Natural killer cell (primary cell): ENCODE results near the gene PRDM16. TPM values are rescaled to one million over a fixed set of nuclear protein-coding genes. Genes with fewer than 3 reads are reported as not detected.

ENCODE experiments used
- ATAC-seq, 3 donors: fragments of 150-1000 bp in 2 of 3; fragments of 200-7000 bp in 1 of 3; cut with Tn5 transposase; 1 replicate in 1 of 3; 2 replicates in 2 of 3; pipeline ENCODE4 v1.10.0; 2021; ENCODE audit warnings: mild to moderate bottlenecking in 2 of 3, moderate library complexity in 2 of 3
- DNase-seq, 2 donors: peaks; one replicate each; pipeline versions ENCODE4 v3.0.0 to v3.0.0-alpha.2; 2013 to 2021; ENCODE audit warnings: mixed read lengths in 1 of 2
- H3K27ac ChIP-seq: one replicate; pipeline ENCODE4 v1.5.1; 2013; ENCODE audit warnings: mild to moderate bottlenecking, low read length
- H3K27me3 ChIP-seq: one replicate; pipeline ENCODE4 v1.6.1; 2013; ENCODE audit warnings: low read length; ENCODE audit not compliant: control insufficient read depth, insufficient read depth
- H3K36me3 ChIP-seq: one replicate; pipeline ENCODE4 v1.6.1; 2013; ENCODE audit warnings: low read length; ENCODE audit not compliant: control insufficient read depth, insufficient read depth
- H3K4me1 ChIP-seq: one replicate; pipeline ENCODE4 v1.6.1; 2013; ENCODE audit warnings: low read length; ENCODE audit not compliant: control insufficient read depth, insufficient read depth
- H3K4me3 ChIP-seq: one replicate; pipeline ENCODE4 v1.5.1; 2013; ENCODE audit warnings: low read length
- H3K9me3 ChIP-seq: one replicate; pipeline ENCODE4 v1.6.1; 2013; ENCODE audit warnings: low read length; ENCODE audit not compliant: control insufficient read depth, insufficient read depth
- H3K27ac Mint-ChIP-seq, 2 donors: one replicate each; pipeline ENCODE4 v1.8.0; 2022; ENCODE audit warnings: mild to moderate bottlenecking in 2 of 2, mixed read lengths in 2 of 2, moderate library complexity in 1 of 2
- H3K27me3 Mint-ChIP-seq, 2 donors: one replicate each; pipeline ENCODE4 v1.8.0; 2022; ENCODE audit warnings: low read depth in 2 of 2, mixed read lengths in 2 of 2
- H3K36me3 Mint-ChIP-seq: one replicate; pipeline ENCODE4 v1.8.0; 2022; ENCODE audit warnings: mixed read lengths
- H3K4me1 Mint-ChIP-seq, 2 donors: one replicate each; pipeline ENCODE4 v1.8.0; 2022; ENCODE audit warnings: mixed read lengths in 2 of 2
- H3K4me3 Mint-ChIP-seq: one replicate; pipeline ENCODE4 v1.8.0; 2022; ENCODE audit warnings: mild to moderate bottlenecking, moderate library complexity, mixed read lengths
- H3K9me3 Mint-ChIP-seq, 2 donors: one replicate each; pipeline ENCODE4 v1.8.0; 2022; ENCODE audit warnings: mixed read lengths in 2 of 2
- WGBS: methylation state at CpG from one replicate; pipeline ENCODE4 v1.1.7; 2013; ENCODE audit warnings: missing lambda C conversion rate; ENCODE audit not compliant: insufficient coverage; 5-methylcytosine and 5-hydroxymethylcytosine counted together
- intact Hi-C: fragments of 100-400 bp; cut with micrococcal nuclease; formaldehyde crosslinking; loops from one replicate; pipeline ENCODE4 v1.14.2; 2022
- total RNA-seq, 4 donors: library from RNA; stranded (reverse); fragments of 120-200 nt in 1 of 4; gene quantifications; one replicate each; pipeline versions ENCODE4 v1.2.3 to v1.2.4, GENCODE V29; 2013 to 2022
- TF ChIP-seq, protein P1 (sequence below): fragments of 200-600 bp; IDR thresholded peaks from one replicate; pipeline ENCODE4 v1.8.0; 2022; ENCODE audit warnings: antibody characterized with exemption

PRDM16 gene
- total RNA-seq, 3 donors from 2014 or later (not counting 1 experiment from before 2014, with no cell fraction given), result 0.25 to 0.64 TPM; not detected in 1

DNA sequence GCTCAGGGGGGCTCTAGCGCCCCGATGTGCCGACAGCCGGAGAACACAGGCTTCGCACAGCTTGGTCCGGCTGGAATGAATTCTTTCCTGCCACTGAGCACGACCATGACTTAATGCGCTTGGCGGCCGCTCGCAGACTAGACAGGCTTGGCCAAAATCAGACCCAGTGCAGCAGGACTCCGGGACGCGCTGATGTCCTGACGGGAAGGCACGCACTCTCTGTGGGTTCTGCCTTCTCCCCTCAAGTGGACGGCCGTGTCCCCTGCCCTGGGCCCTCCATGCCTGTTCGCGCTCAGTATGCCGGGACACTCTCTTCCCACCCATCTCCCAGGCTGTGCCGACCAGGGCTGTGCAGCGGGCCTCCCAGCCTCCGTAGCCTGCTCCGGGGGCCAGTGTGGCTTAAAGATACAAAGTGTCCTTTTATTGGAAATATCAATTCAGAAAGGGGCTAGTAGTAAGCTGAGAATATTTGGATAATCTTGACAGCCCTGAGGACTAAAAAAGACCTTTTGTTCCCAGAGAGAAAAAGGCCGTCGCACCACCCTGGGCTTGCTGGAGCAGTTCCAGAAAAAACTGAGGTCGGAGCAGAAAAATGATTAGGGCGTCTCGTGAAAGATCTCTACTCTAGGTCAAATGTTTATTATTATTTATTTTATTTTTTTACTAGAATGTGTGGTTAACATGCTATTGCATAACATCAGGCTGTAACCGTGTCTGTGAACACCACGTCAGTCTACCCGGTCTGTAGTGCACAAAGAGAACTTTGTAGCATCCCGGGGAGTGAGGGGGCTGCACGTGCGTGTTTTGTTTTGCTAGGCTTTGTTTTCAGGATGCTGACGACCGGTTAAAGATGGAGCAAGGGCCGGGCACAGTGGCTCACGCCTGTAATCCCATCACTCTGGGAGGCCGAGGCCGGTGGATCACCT is 297.4 kb downstream of the PRDM16 start:
- Mint-ChIP-seq H3K9me3 (peaks cover 4 to 6% of the 10 kb centered on the region in 2 donors), H3K27me3 (peaks cover 37 to 46% of the 10 kb centered on the region in 2 donors), H3K27ac (no peak overlapping the region), H3K4me3 (no peak overlapping the region), H3K4me1 (peaks cover 10 to 29% of the 10 kb centered on the region in 2 donors), H3K36me3 (no peaks in the 10 kb centered on the region)
- peaks cover 13% of the 10 kb centered on the region for H3K4me1 ChIP-seq
- TF ChIP-seq, protein P1, sequence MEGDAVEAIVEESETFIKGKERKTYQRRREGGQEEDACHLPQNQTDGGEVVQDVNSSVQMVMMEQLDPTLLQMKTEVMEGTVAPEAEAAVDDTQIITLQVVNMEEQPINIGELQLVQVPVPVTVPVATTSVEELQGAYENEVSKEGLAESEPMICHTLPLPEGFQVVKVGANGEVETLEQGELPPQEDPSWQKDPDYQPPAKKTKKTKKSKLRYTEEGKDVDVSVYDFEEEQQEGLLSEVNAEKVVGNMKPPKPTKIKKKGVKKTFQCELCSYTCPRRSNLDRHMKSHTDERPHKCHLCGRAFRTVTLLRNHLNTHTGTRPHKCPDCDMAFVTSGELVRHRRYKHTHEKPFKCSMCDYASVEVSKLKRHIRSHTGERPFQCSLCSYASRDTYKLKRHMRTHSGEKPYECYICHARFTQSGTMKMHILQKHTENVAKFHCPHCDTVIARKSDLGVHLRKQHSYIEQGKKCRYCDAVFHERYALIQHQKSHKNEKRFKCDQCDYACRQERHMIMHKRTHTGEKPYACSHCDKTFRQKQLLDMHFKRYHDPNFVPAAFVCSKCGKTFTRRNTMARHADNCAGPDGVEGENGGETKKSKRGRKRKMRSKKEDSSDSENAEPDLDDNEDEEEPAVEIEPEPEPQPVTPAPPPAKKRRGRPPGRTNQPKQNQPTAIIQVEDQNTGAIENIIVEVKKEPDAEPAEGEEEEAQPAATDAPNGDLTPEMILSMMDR, result no peak
- H3K27ac ChIP-seq, result no peak overlapping the region
- WGBS, result 84% methylated on average over 40 of the region's 42 CpGs
- no peak for DNase-seq
- peaks cover 3% of the 10 kb centered on the region for H3K27me3 ChIP-seq
- intact Hi-C loops, result no loop called here
- H3K9me3 ChIP-seq, result no peaks in the 10 kb centered on the region
- no peak for ATAC-seq
- no peak overlapping the region for H3K4me3 ChIP-seq
- no peaks in the 10 kb centered on the region for H3K36me3 ChIP-seq

DNA sequence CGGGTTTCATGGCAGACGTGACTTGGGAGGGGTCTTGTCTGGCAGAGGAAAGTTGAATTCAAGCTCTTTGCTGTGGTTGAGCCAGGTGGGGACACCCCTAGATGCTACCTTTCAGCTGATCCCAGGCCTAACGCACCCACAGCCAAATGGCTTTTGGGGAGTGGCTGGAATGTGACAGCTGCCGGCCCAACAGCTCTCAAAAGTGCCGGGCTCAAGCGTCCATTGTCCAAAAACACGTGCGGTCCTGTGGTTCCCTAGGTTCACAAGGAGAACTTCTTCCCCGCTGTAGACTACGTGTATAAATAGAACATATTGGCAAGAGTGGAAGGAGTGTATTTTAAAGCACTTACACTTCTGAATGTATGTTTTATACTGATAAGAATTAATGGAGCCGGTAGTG is 298.4 kb downstream of the PRDM16 start:
- Histone ChIP-seq H3K4me3 (no peak overlapping the region), H3K9me3 (no peaks in the 10 kb centered on the region), H3K27ac (no peak overlapping the region), H3K4me1 (peaks cover 13% of the 10 kb centered on the region), H3K27me3 (no peaks in the 10 kb centered on the region), H3K36me3 (no peaks in the 10 kb centered on the region)
- TF ChIP-seq, protein P1, result no peak
- no peak for ATAC-seq
- H3K27me3 Mint-ChIP-seq, result peaks cover 31 to 36% of the 10 kb centered on the region in 2 donors
- H3K4me1 Mint-ChIP-seq, result peaks cover 3 to 29% of the 10 kb centered on the region in 2 donors
- no peak for DNase-seq
- 74% methylated on average over 10 of the region's 11 CpGs for WGBS
- H3K4me3 Mint-ChIP-seq, result no peak overlapping the region
- peaks cover 4 to 6% of the 10 kb centered on the region in 2 donors for H3K9me3 Mint-ChIP-seq
- H3K27ac Mint-ChIP-seq, result no peak overlapping the region
- intact Hi-C loops, result no loop called here
- H3K36me3 Mint-ChIP-seq, result no peaks in the 10 kb centered on the region

DNA sequence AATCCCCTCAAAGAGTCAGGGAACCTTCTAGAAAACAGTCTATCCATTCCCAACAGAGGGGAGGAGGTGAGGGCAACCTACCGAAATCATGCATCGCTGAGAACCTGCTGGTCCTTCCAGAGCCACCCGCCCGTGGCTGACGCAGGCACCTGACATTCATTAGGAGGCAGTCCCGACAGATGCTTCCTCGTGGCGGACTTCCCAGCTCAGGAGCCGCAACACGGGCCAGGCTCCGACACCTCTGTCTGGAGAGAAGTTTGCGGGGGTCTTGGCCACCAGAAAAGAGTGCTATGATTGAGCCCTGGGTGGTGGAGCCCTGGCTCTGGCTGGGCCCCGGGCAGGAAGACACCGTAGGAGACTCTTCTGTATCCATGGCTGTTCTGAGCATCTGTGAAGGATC is 299.1 kb downstream of the PRDM16 start:
- intact Hi-C loops, result no loop called here
- Mint-ChIP-seq H3K4me1 (peaks cover 9 to 36% of the 10 kb centered on the region in 2 donors), H3K27me3 (peaks cover 32 to 36% of the 10 kb centered on the region in 2 donors), H3K4me3 (no peak overlapping the region), H3K27ac (no peak overlapping the region), H3K9me3 (peaks cover 4 to 6% of the 10 kb centered on the region in 2 donors), H3K36me3 (no peaks in the 10 kb centered on the region)
- no peaks in the 10 kb centered on the region for H3K27me3 ChIP-seq
- DNase-seq, result no peak
- peaks cover 18% of the 10 kb centered on the region for H3K4me1 ChIP-seq
- WGBS, result 91% methylated on average over 14 of the region's 14 CpGs
- TF ChIP-seq, protein P1, result no peak
- H3K9me3 ChIP-seq, result no peaks in the 10 kb centered on the region
- H3K36me3 ChIP-seq, result no peaks in the 10 kb centered on the region
- no peak overlapping the region for H3K4me3 ChIP-seq
- H3K27ac ChIP-seq, result no peak overlapping the region
- no peak for ATAC-seq
